Stimulated activated CD8-positive, alpha-beta memory T cell treated with anti-CD3 and anti-CD28 coated beads, Interleukin-7, amount 100 ng/mL, for 48 hours (primary cell): Measurements from ENCODE around the gene ZFPM1.
A peak's percentile ranks its signal among the peaks of the same experiment; 100 is the strongest.
"Not testable (repeated sequence)": the region's sequence is repeated elsewhere in the genome, so short reads cannot be mapped to it uniquely, and the experiment has no call there.

ENCODE experiments used
- DNase-seq, 2 donors: peaks; one replicate each; pipeline ENCODE4 v3.0.0-alpha.2; 2020; ENCODE audit warnings: low read depth in 1 of 2; ENCODE audit errors: extremely low read depth in 1 of 2

ZFPM1 gene

DNA sequence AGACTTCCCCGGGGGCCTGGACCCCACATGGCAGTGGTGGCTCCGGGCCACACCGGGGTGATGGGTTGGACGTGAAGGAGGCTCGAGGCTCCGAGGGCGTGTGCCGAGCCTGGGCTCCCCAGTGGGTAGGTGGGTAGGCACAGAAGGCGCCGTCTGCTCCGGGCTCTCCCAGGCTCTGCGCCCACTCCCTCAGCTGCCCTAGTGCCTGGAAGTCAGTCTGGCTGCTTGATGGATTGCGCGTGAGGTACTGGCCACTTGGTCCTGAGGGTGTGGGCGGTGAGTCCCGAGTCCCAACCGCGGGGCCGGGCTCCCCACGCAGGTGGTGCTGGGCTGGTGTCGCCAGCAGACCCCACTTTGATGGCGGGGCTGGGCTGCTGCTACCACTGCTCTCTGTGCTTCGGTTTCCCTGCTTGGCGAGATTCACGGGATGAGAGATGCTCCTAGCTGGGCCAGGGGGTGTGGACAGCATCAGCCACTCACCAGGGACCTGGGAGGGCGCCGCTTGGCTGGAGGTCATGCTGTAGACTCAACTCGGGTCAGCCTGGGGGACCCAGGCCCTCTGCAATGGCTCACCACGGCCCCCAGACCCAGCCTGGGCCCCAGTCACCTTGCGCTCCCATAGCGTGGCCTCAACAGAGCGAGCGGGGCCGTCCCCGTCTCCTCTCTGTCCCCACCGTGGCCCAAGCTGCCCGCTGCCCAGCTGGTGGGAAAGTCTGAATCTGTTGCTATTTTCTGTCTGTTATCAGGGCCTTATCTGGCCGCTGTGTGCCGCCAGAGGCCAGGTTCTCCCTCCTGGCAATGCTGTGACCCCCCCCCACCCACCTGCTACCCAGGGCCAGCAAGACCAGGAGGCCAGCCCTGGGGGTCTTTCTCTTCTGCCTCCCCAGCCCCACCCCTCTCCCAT lies 26.1 kb downstream of the ZFPM1 start:
- DNase-seq: no peak

- peak in 1 of 2 donors; percentile 7 for DNase-seq
These were observed 27.0 kb downstream of the ZFPM1 start for GRCh38 chr16:88479793-88480760.

- DNase-seq: no peak
These were observed 27.7 kb downstream of the ZFPM1 start for GRCh38 chr16:88480829-88481228.

DNA sequence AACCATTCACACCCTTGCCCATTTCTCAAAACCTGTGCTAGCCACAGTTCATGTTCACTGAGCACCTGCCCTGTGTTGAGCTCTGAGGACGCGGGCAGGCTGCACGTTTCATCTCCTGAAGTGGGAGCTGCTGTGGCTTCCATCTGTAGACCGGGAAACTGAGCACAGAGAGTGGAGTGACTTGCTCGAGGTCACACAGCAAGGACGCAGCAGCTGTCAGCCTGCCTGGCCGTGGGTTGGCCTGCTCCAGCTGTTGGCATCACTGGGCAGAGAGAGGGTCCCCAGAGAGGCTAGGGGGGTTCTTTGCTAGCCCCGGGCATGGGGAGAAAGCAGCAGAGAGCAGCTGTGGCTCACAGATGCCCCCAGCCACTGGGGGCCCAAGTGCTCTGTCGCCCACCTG lies 28.8 kb downstream of the ZFPM1 start:
- DNase-seq: no peak

DNA sequence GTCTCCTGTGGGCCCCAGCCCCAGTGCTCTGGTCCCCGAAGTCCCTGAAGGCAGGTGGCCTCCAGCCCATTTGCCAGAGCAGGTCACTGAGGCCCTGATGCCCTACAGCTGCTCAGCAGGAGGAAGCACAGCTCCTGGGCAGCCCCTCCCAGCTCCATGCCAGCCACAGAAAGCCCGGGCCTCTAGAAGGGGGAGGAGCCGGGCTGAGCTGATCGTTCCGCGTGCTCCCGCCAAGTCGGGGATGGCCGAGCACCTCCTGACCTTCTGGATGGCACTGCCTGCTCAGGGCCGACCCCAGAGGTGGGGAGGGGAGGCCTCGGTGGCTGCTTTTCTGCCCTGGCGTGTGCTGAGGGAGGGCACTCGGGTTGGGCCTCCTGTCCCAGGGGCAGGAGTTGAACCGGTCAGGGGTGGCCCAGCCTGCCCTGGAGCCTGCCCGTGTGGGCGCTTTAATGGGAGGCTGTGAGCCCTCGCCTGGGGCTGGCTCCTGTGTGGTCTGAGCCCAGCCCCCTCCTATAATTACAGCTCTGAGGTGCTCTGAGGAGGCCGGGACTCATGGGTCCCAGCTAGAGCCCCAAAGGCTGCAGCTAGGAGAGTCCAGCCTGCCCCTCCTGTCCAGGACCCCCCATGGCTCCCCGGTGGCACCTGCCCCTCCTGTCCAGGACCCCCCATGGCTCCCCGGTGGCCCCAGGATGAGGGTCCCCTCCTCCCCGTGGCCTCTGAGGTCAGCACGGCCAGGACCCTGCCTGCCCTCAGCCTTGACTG lies 29.7 kb downstream of the ZFPM1 start:
- no peak for DNase-seq

DNA sequence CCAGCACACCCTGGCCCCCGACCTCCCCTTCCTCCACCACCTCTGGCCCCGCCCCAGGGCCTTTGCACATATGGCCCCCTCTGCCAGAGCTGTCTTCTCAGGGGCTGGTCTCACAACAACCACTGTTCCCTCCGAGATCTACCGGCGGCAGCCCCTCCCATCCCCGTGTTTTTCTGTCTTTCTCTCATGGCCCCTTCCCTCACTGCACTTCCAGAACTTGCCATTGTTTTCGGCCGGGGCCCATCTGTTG lies 30.2 kb downstream of the ZFPM1 start:
- no peak for DNase-seq

DNA sequence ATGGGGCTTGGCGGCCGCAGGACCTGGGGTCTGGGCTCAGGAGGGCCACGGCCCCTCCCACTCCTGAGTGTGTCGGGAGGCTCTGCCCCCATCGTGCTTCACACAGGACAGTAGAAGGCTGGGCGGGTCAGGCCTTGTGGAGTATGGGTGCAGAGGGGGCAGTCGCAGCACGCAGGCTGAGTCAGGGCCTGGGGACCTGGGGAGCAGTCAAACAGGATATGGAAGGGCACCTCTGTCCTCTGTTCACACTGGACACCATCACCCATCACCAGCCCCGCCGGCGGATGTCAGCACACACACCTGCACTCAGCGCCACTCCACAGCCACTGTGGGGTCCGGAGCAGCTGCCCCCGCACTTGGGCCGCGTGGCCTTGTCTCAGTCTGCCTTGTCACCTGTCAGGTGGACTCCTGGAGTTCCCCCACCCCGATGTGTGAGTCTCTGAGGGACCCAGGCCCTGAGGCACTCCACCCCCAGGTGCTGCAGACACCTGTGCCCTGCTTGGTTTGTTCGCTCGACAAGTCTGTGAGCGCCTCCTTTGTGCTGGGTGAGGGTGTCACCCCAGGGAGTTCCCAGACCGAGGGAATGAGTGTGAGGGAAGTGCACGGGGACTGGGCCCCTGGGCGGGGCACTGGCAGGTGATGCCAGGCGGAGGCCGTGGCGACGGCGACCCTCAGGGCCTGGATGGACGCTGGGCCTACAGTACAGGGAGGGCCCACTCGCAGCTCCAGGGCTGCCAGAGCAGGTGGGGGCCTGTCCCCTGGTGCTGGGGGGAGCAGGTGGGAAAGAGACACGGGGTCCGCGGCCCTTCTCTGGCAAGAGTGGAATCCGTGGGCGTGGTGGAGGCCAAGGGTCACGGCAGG lies 31.7 kb downstream of the ZFPM1 start:
- DNase-seq: no peak

GRCh38 chr16:88485366-88485741 lies 32.3 kb downstream of the ZFPM1 start:
- DNase-seq: not testable (repeated sequence)

DNA sequence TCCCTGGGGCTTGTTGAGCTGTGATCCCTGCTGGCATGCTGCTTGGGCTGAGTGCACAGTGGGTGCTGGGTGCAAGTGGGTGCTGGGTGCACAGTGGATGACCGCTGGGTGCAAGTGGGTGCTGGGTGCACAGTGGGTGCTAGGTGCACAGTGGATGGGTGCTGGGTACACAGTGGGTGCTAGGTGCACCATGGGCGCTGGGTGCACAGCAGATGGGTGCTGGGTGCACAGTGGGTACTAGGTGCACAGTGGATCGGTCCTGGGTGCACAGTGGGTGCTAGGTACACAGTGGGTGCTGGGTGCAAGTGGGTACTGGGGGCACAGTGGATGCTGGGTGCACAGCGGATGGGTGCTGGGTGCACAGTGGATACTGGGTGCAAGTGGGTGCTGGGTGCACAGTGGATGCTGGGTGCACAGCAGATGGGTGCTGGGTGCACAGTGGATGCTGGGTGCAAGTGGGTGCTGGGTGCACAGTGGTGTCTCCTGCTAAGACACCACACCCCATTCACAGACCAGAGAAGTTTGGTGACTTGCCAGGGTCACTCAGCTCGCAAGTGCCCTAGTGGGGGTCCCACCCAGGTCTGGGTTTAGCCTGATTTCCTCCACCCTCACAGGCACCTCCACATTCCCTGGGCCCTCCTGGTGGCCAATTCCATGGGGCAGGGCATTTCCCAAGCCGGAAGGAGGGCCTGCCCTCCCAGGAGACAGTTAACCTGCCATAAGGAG lies 33.5 kb downstream of the ZFPM1 start:
- no peak for DNase-seq

GRCh38 chr16:88487124-88487432 lies 34.0 kb downstream of the ZFPM1 start:
- DNase-seq: no peak

GRCh38 chr16:88487920-88488851 lies 35.1 kb downstream of the ZFPM1 start:
- DNase-seq: no peak

GRCh38 chr16:88489163-88489741 lies 36.2 kb downstream of the ZFPM1 start:
- no peak for DNase-seq

DNA sequence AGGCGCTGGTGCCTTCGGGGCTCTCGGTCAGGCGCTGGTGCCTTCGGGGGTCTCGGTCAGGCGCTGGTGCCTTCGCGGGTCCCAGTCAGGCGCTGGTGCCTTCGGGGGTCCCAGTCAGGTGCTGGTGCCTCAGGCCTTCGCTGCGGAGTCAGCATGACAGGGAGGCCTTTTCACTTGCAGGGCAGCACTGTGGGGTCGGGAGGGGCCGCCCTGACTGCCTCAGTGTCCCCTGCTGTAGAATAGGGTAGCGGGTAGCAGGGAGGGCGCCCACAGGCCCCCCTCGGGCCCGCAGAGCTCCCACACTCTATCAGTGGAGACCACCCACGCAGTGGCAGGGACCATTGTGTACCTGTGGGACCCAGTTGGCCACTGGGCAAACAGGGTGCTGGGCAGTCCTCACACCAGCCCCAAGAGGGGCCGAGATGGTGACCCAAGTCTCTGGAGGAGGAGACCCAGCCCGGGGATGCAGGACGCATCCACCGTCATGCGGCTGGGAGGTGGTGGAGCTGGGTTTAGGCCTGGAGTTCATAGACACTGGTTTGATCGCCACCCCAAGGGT lies 38.0 kb downstream of the ZFPM1 start:
- DNase-seq: no peak

- no peak for DNase-seq
These were observed 38.7 kb downstream of the ZFPM1 start for GRCh38 chr16:88491560-88492310.

- DNase-seq: no peak
These were observed 40.8 kb downstream of the ZFPM1 start for GRCh38 chr16:88493879-88494278.

GRCh38 chr16:88494335-88495154 lies 41.5 kb downstream of the ZFPM1 start:
- DNase-seq: no peak
